Lung (tissue), 13 donors: ENCODE results near the gene INO80. TPM values are rescaled to one million over a fixed set of nuclear protein-coding genes. Genes with fewer than 3 reads are reported as not detected.

Source experiments
- ATAC-seq: fragments of 200-7000 bp; cut with Tn5 transposase; one replicate; pipeline ENCODE4 v1.9.1; 2020; ENCODE audit warnings: moderate number of reproducible peaks; ENCODE audit not compliant: insufficient read depth, low FRiP score
- DNase-seq, 3 donors: peaks; one replicate each; pipeline ENCODE4 v3.0.0-alpha.2; 2013 to 2017
- H3K27ac ChIP-seq, 2 donors: one replicate each; pipeline ENCODE4 v1.5.1; 2013; ENCODE audit warnings: mild to moderate bottlenecking in 2 of 2, moderate library complexity in 2 of 2, control low read depth in 1 of 2, inconsistent platforms in 1 of 2, low read depth in 1 of 2, low read length in 1 of 2
- H3K27me3 ChIP-seq, 3 donors: one replicate each; pipeline ENCODE4 v1.5.1; 2013; ENCODE audit warnings: low read length in 2 of 3; ENCODE audit not compliant: control insufficient read depth in 3 of 3, insufficient read depth in 3 of 3
- H3K36me3 ChIP-seq, 4 donors: one replicate each; pipeline ENCODE4 v1.5.1; 2013; ENCODE audit warnings: low read length in 4 of 4, mild to moderate bottlenecking in 1 of 4, moderate library complexity in 1 of 4; ENCODE audit not compliant: control insufficient read depth in 4 of 4, insufficient read depth in 4 of 4
- H3K4me1 ChIP-seq, 5 donors: one replicate each; pipeline ENCODE4 v1.5.1; 2013; ENCODE audit warnings: low read length in 5 of 5, mild to moderate bottlenecking in 2 of 5, moderate library complexity in 1 of 5; ENCODE audit not compliant: control insufficient read depth in 5 of 5, insufficient read depth in 5 of 5
- H3K4me3 ChIP-seq: one replicate; pipeline ENCODE4 v1.5.1; 2013; ENCODE audit warnings: mild to moderate bottlenecking, control low read depth, moderate library complexity
- H3K9ac ChIP-seq, 2 donors: one replicate each; pipeline ENCODE4 v1.5.1; 2013; ENCODE audit warnings: low read length in 2 of 2, control low read depth in 1 of 2; ENCODE audit not compliant: insufficient read depth in 1 of 2
- H3K9me3 ChIP-seq, 4 donors: one replicate each; pipeline ENCODE4 v1.5.1; 2013; ENCODE audit warnings: low read length in 3 of 4, mild to moderate bottlenecking in 1 of 4, moderate library complexity in 1 of 4; ENCODE audit not compliant: control insufficient read depth in 4 of 4, insufficient read depth in 3 of 4
- WGBS, 2 donors: extraction: QIAGEN DNeasy Blood & Tissue Kit; methylation state at CpG; one replicate each; pipeline ENCODE4 v1.1.7; 2013; 5-methylcytosine and 5-hydroxymethylcytosine counted together
- polyA plus RNA-seq, 2 donors: library from polyadenylated mRNA; stranded (reverse); fragments of 200-250 nt; gene quantifications; one replicate each; pipeline ENCODE4 v1.2.1, GENCODE V29; 2013
- small RNA-seq: library from RNA; depleted of rRNA; stranded (forward); fragments of <200 nt; gene quantifications from one replicate; pipeline ENCODE3, GENCODE V24; 2014; ENCODE audit warnings: low replicate concordance
- total RNA-seq, 2 donors: library from RNA; depleted of rRNA in 1 of 2; stranded (reverse); fragments of >200 nt in 1 of 2; gene quantifications; one replicate each; pipeline ENCODE4 v1.2.1, GENCODE V29; 2014 to 2021
- TF ChIP-seq, protein P1 (sequence below): IDR thresholded peaks from 2 replicates; pipeline ENCODE4 v1.5.1; 2012; ENCODE audit warnings: mild to moderate bottlenecking; ENCODE audit errors: control extremely low read depth, extremely low read depth
- donor health status: control.
- donor health status: control.
- donor health status: Bipolar disorder and iron deficiency.
- donor health status: healthy.
- donor health status: DM: yes; HTN: yes; CAD: no.

Gene INO80
- total and polyA plus RNA-seq, 4 donors = 8.0 to 50.1 (median 22.9) TPM

DNA sequence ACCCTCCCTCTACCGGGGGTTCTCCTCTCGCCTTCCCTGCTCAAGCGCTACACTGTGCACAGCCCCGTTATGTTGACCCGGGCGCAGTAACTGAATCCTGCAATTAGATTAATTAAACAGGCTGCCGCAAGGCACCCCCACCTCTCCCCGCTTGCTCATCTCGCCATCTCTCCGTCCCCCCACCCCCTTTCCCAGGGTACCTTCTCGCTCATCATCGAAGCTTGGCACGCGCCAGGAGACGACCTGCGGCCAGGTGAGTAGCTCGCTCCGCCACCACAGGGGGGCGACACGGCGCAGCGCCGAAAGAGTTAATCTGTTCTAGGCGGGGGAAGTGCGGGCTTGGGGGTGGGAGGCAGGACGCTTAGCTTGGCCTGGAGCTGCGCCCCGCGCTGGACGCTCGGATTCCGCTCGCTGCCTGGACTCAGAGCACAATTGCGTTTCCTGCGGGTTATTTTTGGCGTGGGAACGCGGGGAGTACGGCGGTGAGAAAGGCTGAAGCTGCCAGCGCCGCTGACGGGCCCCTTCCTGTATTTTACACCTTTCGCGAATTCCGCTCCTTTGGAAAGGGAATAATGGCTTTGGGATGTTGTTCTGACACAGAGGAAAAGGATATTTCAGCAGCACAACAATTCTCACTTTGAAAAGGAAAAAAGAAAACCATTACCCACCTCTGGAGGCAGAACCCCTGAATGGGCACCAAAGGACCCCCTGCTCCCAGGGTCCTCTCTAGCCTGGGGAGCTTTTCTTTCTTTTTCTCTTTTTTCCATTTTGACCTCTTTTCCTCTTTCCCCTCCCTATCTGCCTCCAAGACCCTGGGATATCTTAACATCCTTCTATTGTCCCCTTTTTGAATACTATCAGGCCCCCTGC is 185.4 kb downstream of the INO80 start:
- Histone ChIP-seq H3K4me1 (peaks cover 0 to 48% (median 41%) of the 10 kb centered on the region in 5 donors), H3K36me3 (peaks cover 0 to 14% (median 0%) of the 10 kb centered on the region in 4 donors)
- WGBS, 2 donors = 1% methylated on average over 46 of the region's 46 CpGs

DNA sequence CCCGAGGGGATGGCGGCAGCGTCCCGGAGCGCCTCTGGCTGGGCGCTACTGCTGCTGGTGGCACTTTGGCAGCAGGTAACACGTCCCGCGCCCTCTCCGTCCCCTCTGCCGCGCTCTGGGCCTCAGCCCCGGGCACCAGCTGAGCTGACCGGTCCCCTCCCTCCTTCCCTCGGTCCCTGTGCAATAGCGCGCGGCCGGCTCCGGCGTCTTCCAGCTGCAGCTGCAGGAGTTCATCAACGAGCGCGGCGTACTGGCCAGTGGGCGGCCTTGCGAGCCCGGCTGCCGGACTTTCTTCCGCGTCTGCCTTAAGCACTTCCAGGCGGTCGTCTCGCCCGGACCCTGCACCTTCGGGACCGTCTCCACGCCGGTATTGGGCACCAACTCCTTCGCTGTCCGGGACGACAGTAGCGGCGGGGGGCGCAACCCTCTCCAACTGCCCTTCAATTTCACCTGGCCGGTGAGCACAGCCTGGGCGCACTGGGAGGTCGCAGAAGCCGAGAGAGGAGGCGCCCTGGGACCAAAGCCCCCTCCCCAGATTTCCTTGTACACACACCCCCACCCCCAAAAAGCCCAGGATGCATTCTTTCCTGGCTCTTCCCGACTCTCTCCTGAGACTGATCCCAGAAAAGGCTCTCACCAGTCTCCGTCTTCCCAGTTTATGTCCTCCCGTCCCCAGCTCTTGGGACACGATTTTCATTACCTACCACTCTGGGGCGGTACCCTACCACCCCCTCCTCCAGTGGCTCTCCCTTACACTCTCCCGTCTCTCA is 186.2 kb downstream of the INO80 start:
- DNase-seq = peak; percentile 71 to 73 (median 71)
- H3K36me3 ChIP-seq = peaks cover 0 to 10% (median 0%) of the 10 kb centered on the region in 4 donors
- H3K9me3 ChIP-seq = no peaks in the 10 kb centered on the region
- peaks cover 0 to 47% (median 43%) of the 10 kb centered on the region in 3 donors for H3K27me3 ChIP-seq
- WGBS, 2 donors = 1% methylated on average over 44 to 56 of the region's 56 CpGs
- H3K4me3 ChIP-seq = peak overlapping the region; percentile 69
- peak overlapping the region; percentile 61 to 78 for H3K27ac ChIP-seq
- no peak overlapping the region for H3K9ac ChIP-seq
- no peak for ATAC-seq
- peaks cover 0 to 53% (median 37%) of the 10 kb centered on the region in 5 donors for H3K4me1 ChIP-seq
- TF ChIP-seq, protein P1, sequence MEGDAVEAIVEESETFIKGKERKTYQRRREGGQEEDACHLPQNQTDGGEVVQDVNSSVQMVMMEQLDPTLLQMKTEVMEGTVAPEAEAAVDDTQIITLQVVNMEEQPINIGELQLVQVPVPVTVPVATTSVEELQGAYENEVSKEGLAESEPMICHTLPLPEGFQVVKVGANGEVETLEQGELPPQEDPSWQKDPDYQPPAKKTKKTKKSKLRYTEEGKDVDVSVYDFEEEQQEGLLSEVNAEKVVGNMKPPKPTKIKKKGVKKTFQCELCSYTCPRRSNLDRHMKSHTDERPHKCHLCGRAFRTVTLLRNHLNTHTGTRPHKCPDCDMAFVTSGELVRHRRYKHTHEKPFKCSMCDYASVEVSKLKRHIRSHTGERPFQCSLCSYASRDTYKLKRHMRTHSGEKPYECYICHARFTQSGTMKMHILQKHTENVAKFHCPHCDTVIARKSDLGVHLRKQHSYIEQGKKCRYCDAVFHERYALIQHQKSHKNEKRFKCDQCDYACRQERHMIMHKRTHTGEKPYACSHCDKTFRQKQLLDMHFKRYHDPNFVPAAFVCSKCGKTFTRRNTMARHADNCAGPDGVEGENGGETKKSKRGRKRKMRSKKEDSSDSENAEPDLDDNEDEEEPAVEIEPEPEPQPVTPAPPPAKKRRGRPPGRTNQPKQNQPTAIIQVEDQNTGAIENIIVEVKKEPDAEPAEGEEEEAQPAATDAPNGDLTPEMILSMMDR = no peak

More for the DNA sequence above, 185.4 kb downstream of the INO80 start:
- Histone ChIP-seq H3K4me3 (peak overlapping the region; percentile 69), H3K27me3 (peaks cover 0 to 39% (median 36%) of the 10 kb centered on the region in 3 donors), H3K9me3 (no peaks in the 10 kb centered on the region), H3K27ac (peak overlapping the region; percentile 3 to 55), H3K9ac (peak overlapping the region; percentile 12 to 15)
- peak; percentile 66 to 81 (median 67) for DNase-seq
- TF ChIP-seq, protein P1 = peak; percentile 26
- ATAC-seq = no peak

Small RNAs within 50 kb of the gene (small RNA-seq; reads per million reads assigned to genes)
- not detected for gene ISCA1P4

Other genes starting within 250 kb of the INO80 start
- gene RHOV, start 242.0 kb downstream of the INO80 start, total RNA-seq = 1 to 10 TPM; 2.1 to 8.5 TPM
- gene RHOV, start 242.0 kb downstream of the INO80 start, polyA plus RNA-seq = 1 to 10 TPM; 3.2 to 5.3 TPM
- 10 to 100 TPM; 19.0 to 31.5 TPM for gene VPS18, start 221.8 kb downstream of the INO80 start, total RNA-seq
- 10 to 100 TPM; 16.1 to 23.3 TPM for gene VPS18, start 221.8 kb downstream of the INO80 start, polyA plus RNA-seq
- gene DLL4, start 186.9 kb downstream of the INO80 start, total RNA-seq = 10 to 100 TPM; 17.9 to 31.8 TPM
- 10 to 100 TPM; 11.8 to 16.3 TPM for gene DLL4, start 186.9 kb downstream of the INO80 start, polyA plus RNA-seq
- 10 to 100 TPM in 1 of 2 donors, under 1 TPM in 1; 0.17 to 11.6 TPM for gene CHAC1, start 162.8 kb downstream of the INO80 start, total RNA-seq
- 10 to 100 TPM; 11.6 to 11.9 TPM for gene CHAC1, start 162.8 kb downstream of the INO80 start, polyA plus RNA-seq
- under 1 TPM in 1 of 2 donors, not detected in 1; 0.15 TPM for gene EXD1, start 114.5 kb upstream of the INO80 start, total RNA-seq
- gene EXD1, start 114.5 kb upstream of the INO80 start, polyA plus RNA-seq = under 1 TPM; 0.04 to 0.05 TPM
- 100 to 1,000 TPM; 124 to 167 TPM for gene CHP1, start 115.0 kb upstream of the INO80 start, total RNA-seq
- gene CHP1, start 115.0 kb upstream of the INO80 start, polyA plus RNA-seq = 10 to 100 TPM; 73.3 to 78.9 TPM
- gene OIP5, start 216.3 kb upstream of the INO80 start, total RNA-seq = 1 to 10 TPM in 1 of 2 donors, under 1 TPM in 1; 0.71 to 1.5 TPM
- gene OIP5, start 216.3 kb upstream of the INO80 start, polyA plus RNA-seq = 1 to 10 TPM in 1 of 2 donors, under 1 TPM in 1; 0.47 to 1.2 TPM
- 10 to 100 TPM in 1 of 2 donors, 1 to 10 TPM in 1; 6.5 to 24.1 TPM for gene NUSAP1, start 216.6 kb upstream of the INO80 start, total RNA-seq
- gene NUSAP1, start 216.6 kb upstream of the INO80 start, polyA plus RNA-seq = 1 to 10 TPM; 3.7 to 6.5 TPM